B cell (primary cell): Measurements from ENCODE around the gene PRRX1. TPM values are rescaled to one million over a fixed set of nuclear protein-coding genes. Genes with fewer than 3 reads are reported as not detected.

ENCODE experiments used
- ATAC-seq: fragments of 200-7000 bp; cut with Tn5 transposase; one replicate; pipeline ENCODE4 v1.10.0; 2021; ENCODE audit warnings: low read depth, mild to moderate bottlenecking, moderate number of reproducible peaks, moderate library complexity
- CTCF ChIA-PET: fragments of 350-600 bp; sonication (Branson Sonifier 250); formaldehyde crosslinking; loops from one replicate; lab custom pipeline; 2021; ENCODE audit warnings: antibody characterized with exemption, inconsistent platforms; lab: Charles Lee
- POLR2A ChIA-PET: fragments of 350-600 bp; sonication (Branson Sonifier 250); formaldehyde crosslinking; loops from one replicate; lab custom pipeline; 2021; ENCODE audit warnings: antibody characterized with exemption; lab: Charles Lee
- DNase-seq: peaks from one replicate; pipeline ENCODE4 v3.0.0; 2013
- H2AFZ ChIP-seq: 2 replicates; pipeline ENCODE4 v1.6.1; 2012; ENCODE audit warnings: mild to moderate bottlenecking, low read depth, low read length; ENCODE audit not compliant: insufficient read depth, poor library complexity, severe bottlenecking
- H3K27ac ChIP-seq, 2 donors: 1 replicate in 1 of 2; 2 replicates in 1 of 2; pipeline ENCODE4 v1.5.1; 2012 to 2013; ENCODE audit warnings: low read length in 2 of 2, mild to moderate bottlenecking in 2 of 2, moderate library complexity in 1 of 2
- H3K27me3 ChIP-seq, 4 experiments: fragments of 200-600 bp in 1 of 4; sonication (generic) in 1 of 4; replicated peaks in 1 of 4; 1 replicate in 2 of 4; 2 replicates in 2 of 4; pipeline versions ENCODE4 v1.6.1 to v1.7.0; 2013 to 2016; ENCODE audit warnings: low read length in 3 of 4, mild to moderate bottlenecking in 2 of 4, mixed read lengths in 1 of 4, moderate library complexity in 1 of 4; ENCODE audit not compliant: insufficient read depth in 4 of 4, control insufficient read depth in 3 of 4; ENCODE audit errors: control extremely low read depth in 1 of 4
- H3K36me3 ChIP-seq, 2 experiments: replicated peaks in 1 of 2; 1 replicate in 1 of 2; 2 replicates in 1 of 2; pipeline versions ENCODE4 v1.6.1 to v1.7.1; 2013; ENCODE audit warnings: low read length in 1 of 2; ENCODE audit not compliant: insufficient read depth in 2 of 2, control insufficient read depth in 1 of 2; ENCODE audit errors: control extremely low read depth in 1 of 2, extremely low read depth in 1 of 2
- H3K4me1 ChIP-seq, 2 donors: fragments of 200-600 bp in 1 of 2; sonication (generic) in 1 of 2; 1 replicate in 1 of 2; 2 replicates in 1 of 2; pipeline versions ENCODE4 v1.5.1 to v1.6.1; 2013 to 2017; ENCODE audit warnings: low read length in 2 of 2; ENCODE audit not compliant: control insufficient read depth in 2 of 2, insufficient read depth in 2 of 2
- H3K4me2 ChIP-seq: replicated peaks from 2 replicates; pipeline ENCODE3; 2012; ENCODE audit warnings: mild to moderate bottlenecking, low read depth, low read length; ENCODE audit not compliant: poor library complexity, severe bottlenecking
- H3K4me3 ChIP-seq, 5 experiments: fragments of 200-600 bp in 1 of 5; sonication (generic) in 1 of 5; 1 replicate in 3 of 5; 2 replicates in 2 of 5; pipeline versions ENCODE4 v1.5.1 to v1.7.0; 2011 to 2016; ENCODE audit warnings: low read length in 4 of 5, mild to moderate bottlenecking in 4 of 5, low read depth in 2 of 5, control low read depth in 1 of 5, moderate library complexity in 1 of 5; ENCODE audit not compliant: insufficient read depth in 1 of 5; ENCODE audit errors: control extremely low read depth in 1 of 5, extremely low read depth in 1 of 5
- H3K79me2 ChIP-seq: fragments of 200-600 bp; sonication (generic); one replicate; pipeline ENCODE4 v1.6.0; 2016; ENCODE audit warnings: low read length; ENCODE audit not compliant: control insufficient read depth, insufficient read depth
- H3K9ac ChIP-seq: fragments of 200-600 bp; sonication (generic); 2 replicates; pipeline ENCODE4 v1.6.1; 2017; ENCODE audit warnings: mild to moderate bottlenecking, low read length, moderate library complexity
- H3K9me3 ChIP-seq, 3 donors: one replicate each; pipeline versions ENCODE4 v1.6.1 to v1.7.1; 2013; ENCODE audit warnings: low read length in 2 of 3; ENCODE audit not compliant: control insufficient read depth in 2 of 3, insufficient read depth in 1 of 3; ENCODE audit errors: control extremely low read depth in 1 of 3
- H4K20me1 ChIP-seq: 2 replicates; pipeline ENCODE4 v1.6.0; 2012; ENCODE audit warnings: mild to moderate bottlenecking, low read length; ENCODE audit not compliant: insufficient read depth, control insufficient read depth, poor library complexity, severe bottlenecking
- H3K27ac Mint-ChIP-seq: one replicate; pipeline ENCODE4 v1.8.0; 2021; ENCODE audit warnings: mixed read lengths
- H3K27me3 Mint-ChIP-seq: one replicate; pipeline ENCODE4 v1.8.0; 2021; ENCODE audit warnings: mixed read lengths
- H3K4me1 Mint-ChIP-seq: one replicate; pipeline ENCODE4 v1.8.0; 2021; ENCODE audit warnings: mixed read lengths
- H3K4me3 Mint-ChIP-seq: one replicate; pipeline ENCODE4 v1.8.0; 2021; ENCODE audit warnings: mixed read lengths
- H3K9me3 Mint-ChIP-seq: one replicate; pipeline ENCODE4 v1.8.0; 2022; ENCODE audit warnings: mixed read lengths; ENCODE audit not compliant: insufficient read depth
- EZH2 ChIP-seq: IDR thresholded peaks from 2 replicates; pipeline ENCODE4 v1.6.1; 2012; ENCODE audit warnings: borderline replicate concordance, low read depth, mild to moderate bottlenecking, moderate library complexity, low read length; ENCODE audit not compliant: insufficient read depth, poor library complexity, severe bottlenecking
- WGBS: methylation state at CpG from one replicate; pipeline ENCODE4 v1.1.5; 2013; ENCODE audit warnings: missing lambda C conversion rate; ENCODE audit not compliant: insufficient coverage; 5-methylcytosine and 5-hydroxymethylcytosine counted together
- intact Hi-C: fragments of 100-400 bp; cut with micrococcal nuclease; formaldehyde crosslinking; loops from one replicate; pipeline ENCODE4 v1.10.0; 2022
- polyA plus RNA-seq: library from polyadenylated mRNA; depleted of rRNA; stranded (reverse); fragments of >200 nt; gene quantifications from 2 replicates; pipeline ENCODE4 v1.2.3, GENCODE V29; 2012
- total RNA-seq, 2 donors: library from RNA; stranded (reverse); fragments of 120-200 nt in 1 of 2; gene quantifications; 1 replicate in 1 of 2; 2 replicates in 1 of 2; pipeline versions ENCODE4 v1.2.3 to v1.2.4, GENCODE V29; 2013 to 2022
- TF ChIP-seq, protein P1 (sequence below): fragments of 200-600 bp; IDR thresholded peaks from one replicate; pipeline ENCODE4 v1.8.0; 2022; ENCODE audit warnings: antibody characterized with exemption, mild to moderate bottlenecking

Gene PRRX1
- total and polyA plus RNA-seq, 2 donors (not counting 1 experiment from before 2014, with no cell fraction given): not detected

DNA sequence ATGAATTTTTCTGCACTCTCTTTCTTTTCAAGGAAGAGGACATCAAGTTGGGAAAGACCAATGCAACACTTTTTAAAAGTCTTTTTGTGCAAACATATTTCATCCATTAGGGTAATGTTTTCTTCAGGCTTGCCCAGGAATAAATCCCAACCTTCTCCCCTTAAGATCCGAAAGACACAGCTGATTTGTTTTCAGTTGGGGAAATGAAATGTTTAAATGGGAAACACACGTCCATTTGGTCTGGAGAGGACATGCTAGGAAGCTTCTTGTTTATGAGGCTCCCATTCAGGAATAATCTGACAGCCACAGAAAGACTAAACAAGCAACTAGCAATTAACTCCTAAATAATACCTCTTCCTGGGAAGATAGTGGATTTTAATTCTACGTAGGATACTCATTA, 91.9 kb downstream of the PRRX1 start:
- ChIA-PET CTCF (no interaction called here), POLR2A (no interaction called here)
- no peaks in the 10 kb centered on the region for H4K20me1 ChIP-seq
- no peak for TF ChIP-seq EZH2
- TF ChIP-seq, protein P1, sequence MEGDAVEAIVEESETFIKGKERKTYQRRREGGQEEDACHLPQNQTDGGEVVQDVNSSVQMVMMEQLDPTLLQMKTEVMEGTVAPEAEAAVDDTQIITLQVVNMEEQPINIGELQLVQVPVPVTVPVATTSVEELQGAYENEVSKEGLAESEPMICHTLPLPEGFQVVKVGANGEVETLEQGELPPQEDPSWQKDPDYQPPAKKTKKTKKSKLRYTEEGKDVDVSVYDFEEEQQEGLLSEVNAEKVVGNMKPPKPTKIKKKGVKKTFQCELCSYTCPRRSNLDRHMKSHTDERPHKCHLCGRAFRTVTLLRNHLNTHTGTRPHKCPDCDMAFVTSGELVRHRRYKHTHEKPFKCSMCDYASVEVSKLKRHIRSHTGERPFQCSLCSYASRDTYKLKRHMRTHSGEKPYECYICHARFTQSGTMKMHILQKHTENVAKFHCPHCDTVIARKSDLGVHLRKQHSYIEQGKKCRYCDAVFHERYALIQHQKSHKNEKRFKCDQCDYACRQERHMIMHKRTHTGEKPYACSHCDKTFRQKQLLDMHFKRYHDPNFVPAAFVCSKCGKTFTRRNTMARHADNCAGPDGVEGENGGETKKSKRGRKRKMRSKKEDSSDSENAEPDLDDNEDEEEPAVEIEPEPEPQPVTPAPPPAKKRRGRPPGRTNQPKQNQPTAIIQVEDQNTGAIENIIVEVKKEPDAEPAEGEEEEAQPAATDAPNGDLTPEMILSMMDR: no peak
- no peaks in the 10 kb centered on the region for H3K79me2 ChIP-seq
- no peak overlapping the region for H3K4me2 ChIP-seq
- no peaks in the 10 kb centered on the region for H3K9me3 ChIP-seq
- H3K4me1 ChIP-seq: no peaks in the 10 kb centered on the region
- Mint-ChIP-seq H3K9me3 (no peaks in the 10 kb centered on the region), H3K27me3 (no peaks in the 10 kb centered on the region), H3K27ac (no peak overlapping the region), H3K4me1 (no peaks in the 10 kb centered on the region), H3K4me3 (no peak overlapping the region)
- no peak overlapping the region for H3K4me3 ChIP-seq
- no CpG with 5 or more reads among the region's 3 CpGs for WGBS
- no peak overlapping the region for H3K27ac ChIP-seq
- no peaks in the 10 kb centered on the region for H3K36me3 ChIP-seq
- H2AFZ ChIP-seq: no peak overlapping the region
- H3K27me3 ChIP-seq: no peaks in the 10 kb centered on the region
- no peak overlapping the region for H3K9ac ChIP-seq
- DNase-seq (no peak), ATAC-seq (no peak)
- intact Hi-C loops: no loop called here

DNA sequence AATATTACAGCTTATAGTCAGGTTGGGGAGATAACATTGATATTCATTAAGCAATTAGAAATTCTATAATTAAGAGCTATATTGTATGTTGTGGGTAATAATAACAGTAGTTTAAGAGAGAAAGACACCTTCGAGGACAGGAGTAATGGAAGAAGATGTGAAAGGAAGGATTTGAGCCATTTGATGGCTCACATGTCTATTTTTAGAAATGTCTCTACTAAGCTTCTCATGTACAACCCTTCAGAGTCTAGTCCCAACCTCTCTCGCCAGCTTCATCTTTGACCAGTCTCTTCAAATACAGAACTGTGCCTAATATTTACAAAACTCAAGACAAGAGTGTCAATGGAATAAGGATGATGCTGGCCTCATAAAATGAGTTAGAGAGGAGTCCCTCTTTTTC, 95.1 kb downstream of the PRRX1 start:
- TF ChIP-seq, protein P1: no peak
- TF ChIP-seq EZH2: no peak
- ATAC-seq (no peak), DNase-seq (no peak)
- CTCF ChIA-PET: no interaction called here
- H4K20me1 ChIP-seq: no peaks in the 10 kb centered on the region
- Mint-ChIP-seq H3K4me3 (no peak overlapping the region), H3K27ac (no peak overlapping the region), H3K27me3 (no peaks in the 10 kb centered on the region), H3K4me1 (no peaks in the 10 kb centered on the region), H3K9me3 (no peaks in the 10 kb centered on the region)
- H3K36me3 ChIP-seq: no peaks in the 10 kb centered on the region
- H2AFZ ChIP-seq: no peak overlapping the region
- no peaks in the 10 kb centered on the region for H3K9me3 ChIP-seq
- no peaks in the 10 kb centered on the region for H3K79me2 ChIP-seq
- H3K27ac ChIP-seq: no peak overlapping the region
- no peaks in the 10 kb centered on the region for H3K4me1 ChIP-seq
- no peak overlapping the region for H3K9ac ChIP-seq
- intact Hi-C loops: no loop called here
- WGBS: no CpG with 5 or more reads among the region's 2 CpGs
- POLR2A ChIA-PET: no interaction called here
- no peaks in the 10 kb centered on the region for H3K27me3 ChIP-seq
- H3K4me2 ChIP-seq: no peak overlapping the region
- H3K4me3 ChIP-seq: no peak overlapping the region
